Measurements from ENCODE around the gene DGKI.

DNA sequence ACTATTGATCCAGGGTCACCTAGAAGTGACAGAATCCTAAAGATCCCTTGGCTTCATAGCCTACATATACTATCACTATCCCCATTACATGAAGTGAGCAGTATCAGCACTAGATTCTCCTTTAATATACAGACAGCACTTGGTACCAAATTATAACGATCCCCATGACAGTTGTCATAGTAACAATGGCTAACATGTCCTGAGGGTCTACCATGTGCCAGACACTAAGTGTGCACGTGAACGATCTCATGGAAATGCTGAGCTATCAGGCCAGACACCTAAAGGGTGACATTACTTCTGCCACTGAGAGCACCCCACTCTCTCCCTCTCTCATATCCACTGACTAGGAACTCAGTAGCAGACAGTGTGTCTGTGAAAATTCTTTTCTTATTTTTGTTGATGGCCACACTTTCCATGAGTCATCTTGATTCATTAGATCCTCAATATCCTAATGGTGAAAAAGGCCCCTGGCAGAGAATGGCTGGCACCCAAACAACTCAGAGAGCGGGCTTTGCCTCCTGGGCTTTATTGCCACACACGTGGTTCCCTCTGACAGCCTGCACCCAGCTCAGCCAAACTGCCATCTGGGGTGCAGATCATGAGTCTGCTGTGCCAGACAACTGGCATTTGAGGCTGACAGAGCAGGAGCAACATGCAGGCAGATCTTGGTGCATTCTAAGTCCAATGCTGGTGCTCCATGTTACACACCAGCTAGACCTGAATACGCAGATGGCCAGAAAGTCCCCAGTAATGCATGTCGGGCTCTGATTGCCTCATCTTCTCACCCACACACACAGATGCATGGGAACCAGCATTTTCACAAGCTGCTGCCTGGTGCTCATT, 176.3 kb downstream of the DGKI start:
- TF ChIP-seq, protein P1, sequence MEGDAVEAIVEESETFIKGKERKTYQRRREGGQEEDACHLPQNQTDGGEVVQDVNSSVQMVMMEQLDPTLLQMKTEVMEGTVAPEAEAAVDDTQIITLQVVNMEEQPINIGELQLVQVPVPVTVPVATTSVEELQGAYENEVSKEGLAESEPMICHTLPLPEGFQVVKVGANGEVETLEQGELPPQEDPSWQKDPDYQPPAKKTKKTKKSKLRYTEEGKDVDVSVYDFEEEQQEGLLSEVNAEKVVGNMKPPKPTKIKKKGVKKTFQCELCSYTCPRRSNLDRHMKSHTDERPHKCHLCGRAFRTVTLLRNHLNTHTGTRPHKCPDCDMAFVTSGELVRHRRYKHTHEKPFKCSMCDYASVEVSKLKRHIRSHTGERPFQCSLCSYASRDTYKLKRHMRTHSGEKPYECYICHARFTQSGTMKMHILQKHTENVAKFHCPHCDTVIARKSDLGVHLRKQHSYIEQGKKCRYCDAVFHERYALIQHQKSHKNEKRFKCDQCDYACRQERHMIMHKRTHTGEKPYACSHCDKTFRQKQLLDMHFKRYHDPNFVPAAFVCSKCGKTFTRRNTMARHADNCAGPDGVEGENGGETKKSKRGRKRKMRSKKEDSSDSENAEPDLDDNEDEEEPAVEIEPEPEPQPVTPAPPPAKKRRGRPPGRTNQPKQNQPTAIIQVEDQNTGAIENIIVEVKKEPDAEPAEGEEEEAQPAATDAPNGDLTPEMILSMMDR (IDR thresholded peaks at IDR 0.05) = no peak
- no peak for TF ChIP-seq POLR2A (IDR thresholded peaks at IDR 0.05)
